IPS-18c (cell line): Measurements from ENCODE around the gene LINS1.

ENCODE experiments used
- H3K4me3 ChIP-seq: 2 replicates; pipeline ENCODE4 v1.7.0; 2013; ENCODE audit warnings: low read depth, mild to moderate bottlenecking, low read length, moderate library complexity; ENCODE audit not compliant: insufficient read depth
- H3K9me3 ChIP-seq: one replicate; pipeline ENCODE4 v1.6.1; 2013; ENCODE audit warnings: mild to moderate bottlenecking, low read length, moderate library complexity; ENCODE audit not compliant: control insufficient read depth, insufficient read depth

Gene LINS1

DNA sequence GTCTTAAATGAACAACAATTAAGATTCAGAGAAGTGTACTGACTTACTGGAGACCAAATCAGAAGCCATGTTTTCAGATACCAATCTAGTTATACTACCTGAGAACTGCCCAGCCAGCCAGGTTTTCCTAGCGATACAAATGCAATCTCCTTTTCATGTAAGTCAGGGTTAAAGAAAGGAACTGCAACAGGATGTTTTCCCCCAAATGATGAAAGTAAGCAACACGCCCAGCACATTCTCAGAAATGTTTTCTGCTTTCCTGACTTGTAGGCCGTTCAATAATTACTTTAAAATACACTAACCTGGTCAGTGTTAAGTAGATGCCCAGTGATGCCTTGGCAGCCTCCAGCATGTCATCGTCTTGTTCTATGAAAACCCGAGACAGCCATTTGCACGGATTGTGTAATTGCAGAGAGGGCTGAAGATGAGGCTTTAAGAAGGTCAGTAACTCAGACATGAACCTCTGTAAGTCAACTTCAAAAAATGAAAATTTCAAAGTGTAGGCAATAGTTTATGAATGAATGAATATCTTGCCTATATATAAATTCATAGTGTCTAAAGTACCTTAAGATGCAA, 30.3 kb downstream of the LINS1 start:
- Histone ChIP-seq H3K4me3 (no peak overlapping the region), H3K9me3 (no peaks in the 10 kb centered on the region)

DNA sequence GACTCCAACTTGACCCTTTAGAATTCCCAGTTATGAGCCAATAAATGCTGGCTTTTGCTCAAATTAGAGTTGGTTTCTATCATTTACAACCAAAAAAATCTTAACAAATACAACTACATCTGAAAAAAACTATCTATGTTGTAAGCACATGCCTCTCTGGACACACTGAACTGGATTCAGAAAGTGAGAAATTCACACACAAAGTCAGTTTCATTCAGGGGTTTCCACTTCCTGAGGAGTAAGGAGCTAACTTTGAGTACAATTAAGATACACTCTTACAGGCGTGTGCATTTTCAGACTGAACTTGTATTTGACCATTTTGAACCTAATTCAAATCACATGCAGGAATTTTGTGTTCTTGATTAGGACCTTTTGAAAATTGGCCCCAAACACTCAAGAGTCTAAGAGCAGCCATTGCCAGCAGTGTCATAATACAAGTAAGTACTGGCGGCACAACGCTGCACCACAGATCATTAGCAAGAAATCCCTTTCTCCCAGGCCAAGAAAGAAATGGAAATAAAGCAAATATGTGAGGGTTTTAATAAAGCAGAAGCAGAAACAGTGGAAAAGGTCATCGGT, 31.2 kb downstream of the LINS1 start:
- Histone ChIP-seq H3K4me3 (no peak overlapping the region), H3K9me3 (no peaks in the 10 kb centered on the region)

DNA sequence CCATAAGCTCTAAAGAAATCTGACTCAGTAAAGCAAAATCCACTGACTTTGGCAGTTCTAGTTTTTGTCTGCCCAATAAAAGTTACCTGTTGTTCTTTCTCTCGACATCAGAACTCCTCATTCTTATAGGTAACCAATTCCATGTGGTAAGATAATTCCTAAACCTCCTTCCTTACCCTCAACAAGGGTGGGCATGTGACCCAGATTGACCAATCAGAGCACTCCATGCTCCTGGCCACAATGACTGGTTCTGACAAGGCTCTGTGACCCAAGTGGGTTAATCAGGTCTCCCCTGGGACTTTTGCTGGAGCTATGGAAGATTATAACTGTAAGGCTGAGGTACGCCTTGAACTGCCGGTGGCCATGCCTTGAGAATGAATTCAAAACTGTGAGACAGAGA, 31.7 kb downstream of the LINS1 start:
- H3K4me3 ChIP-seq, result no peak overlapping the region
- no peaks in the 10 kb centered on the region for H3K9me3 ChIP-seq

DNA sequence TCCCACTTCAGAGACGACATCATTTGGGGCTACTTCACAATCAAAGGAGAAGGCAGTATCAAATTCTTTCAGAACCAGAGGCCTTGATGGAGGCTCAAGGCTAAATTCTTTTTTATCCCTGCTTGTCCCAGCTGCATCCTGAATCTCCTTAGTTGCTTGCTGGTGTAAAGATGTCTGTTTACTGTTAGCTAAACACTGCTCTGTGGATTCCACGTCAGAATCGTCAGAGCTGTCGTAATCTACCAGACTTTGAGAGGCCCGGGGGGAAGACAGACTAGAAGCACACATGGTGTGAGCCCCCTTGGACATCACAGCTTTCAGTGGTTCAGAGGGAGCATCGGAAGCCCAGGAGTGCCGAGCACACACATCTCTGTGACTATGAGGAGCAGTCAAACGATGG, 32.6 kb downstream of the LINS1 start:
- H3K9me3 ChIP-seq, result no peaks in the 10 kb centered on the region
- no peak overlapping the region for H3K4me3 ChIP-seq

DNA sequence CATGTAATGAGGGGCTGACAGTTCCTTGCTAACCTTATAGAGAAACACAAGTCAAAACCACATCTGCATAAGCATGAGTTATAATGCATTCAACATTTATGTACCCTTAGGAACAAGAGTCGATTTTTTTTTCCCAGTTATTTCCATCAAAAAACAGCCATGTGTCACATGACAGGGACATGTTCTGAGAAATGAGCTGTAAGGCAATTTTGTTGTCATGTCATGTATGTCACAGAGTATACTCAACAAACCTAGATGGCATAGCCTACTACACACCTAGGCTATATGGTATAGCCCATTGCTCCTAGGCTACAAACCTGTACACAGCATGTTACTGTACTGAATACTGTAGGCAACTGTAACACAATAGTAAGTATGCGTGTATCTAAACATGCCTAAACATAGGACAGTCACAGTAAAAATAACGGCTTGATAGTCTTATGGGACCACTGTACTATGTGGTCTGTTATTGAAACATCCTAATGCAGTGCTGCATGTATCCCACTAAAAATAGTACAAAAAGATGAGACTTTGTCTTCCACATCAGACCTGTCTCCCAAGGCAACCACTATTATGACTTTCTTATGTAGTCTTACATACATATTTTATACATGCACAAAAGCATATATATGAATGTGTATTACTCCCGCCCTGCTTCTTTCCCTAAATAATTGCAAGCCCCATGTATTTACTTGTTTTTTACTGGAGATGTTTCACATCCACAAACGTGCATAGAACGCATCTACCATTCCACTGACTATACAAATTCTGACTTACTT, 34.9 kb downstream of the LINS1 start:
- no peaks in the 10 kb centered on the region for H3K9me3 ChIP-seq
- H3K4me3 ChIP-seq, result no peak overlapping the region

DNA sequence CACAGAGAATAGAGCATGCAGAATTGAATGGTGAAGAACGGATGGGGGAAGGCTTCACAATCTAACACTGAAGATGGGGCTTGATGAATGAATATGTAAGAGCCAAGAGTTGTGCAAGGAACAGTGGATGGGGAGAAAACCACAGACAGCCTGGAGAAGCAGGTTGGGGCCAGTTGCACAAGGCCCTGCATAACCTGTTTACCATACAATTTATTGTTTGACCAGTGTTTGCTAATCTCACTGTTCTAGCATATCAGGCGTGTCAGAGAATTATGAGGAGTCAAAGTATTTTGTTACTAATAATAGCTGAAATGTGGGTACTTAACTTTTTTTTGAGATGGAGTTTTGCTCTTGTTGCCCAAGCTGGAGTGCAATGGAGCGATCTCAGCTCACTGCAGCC, 36.4 kb downstream of the LINS1 start:
- Histone ChIP-seq H3K4me3 (no peak overlapping the region), H3K9me3 (no peaks in the 10 kb centered on the region)

DNA sequence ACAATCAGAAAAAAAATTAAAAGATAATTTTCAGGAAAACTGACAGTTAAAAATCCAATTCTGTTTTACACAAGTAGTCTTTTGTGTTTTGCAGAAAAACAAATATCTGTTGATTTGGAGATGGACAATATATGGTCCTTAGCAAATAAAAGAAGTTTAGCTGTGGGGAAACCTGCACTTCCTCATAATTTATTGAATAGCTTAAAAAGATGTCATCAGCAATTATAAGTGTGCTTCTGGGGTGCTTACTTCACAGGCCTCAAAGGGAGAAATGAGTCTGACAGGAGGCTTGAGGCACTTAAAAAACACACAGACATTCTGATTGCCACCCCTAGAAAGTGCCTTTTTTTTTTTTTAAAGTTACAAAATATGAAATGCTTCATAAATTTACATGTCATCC, 41.7 kb downstream of the LINS1 start:
- H3K4me3 ChIP-seq, result no peak overlapping the region
- no peaks in the 10 kb centered on the region for H3K9me3 ChIP-seq

DNA sequence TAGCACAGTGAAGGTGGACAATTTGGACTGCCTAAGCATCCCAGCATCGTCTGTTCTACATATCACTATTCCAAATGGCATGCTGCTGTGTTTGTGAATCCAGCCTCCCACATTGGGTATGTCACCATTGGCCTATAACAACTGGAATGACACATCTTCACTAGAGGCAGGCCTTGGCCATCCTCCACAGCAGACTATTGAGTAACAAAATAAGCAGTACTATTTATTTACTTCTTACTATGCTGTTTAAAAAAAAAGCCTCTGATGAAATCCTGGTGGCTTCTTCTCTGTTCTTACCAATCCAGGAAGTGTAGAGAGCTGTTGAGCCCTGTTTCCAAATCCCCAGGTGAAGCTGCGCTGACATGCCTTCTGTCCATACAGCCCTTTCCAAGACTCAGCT, 42.7 kb downstream of the LINS1 start:
- Histone ChIP-seq H3K4me3 (no peak overlapping the region), H3K9me3 (no peaks in the 10 kb centered on the region)

DNA sequence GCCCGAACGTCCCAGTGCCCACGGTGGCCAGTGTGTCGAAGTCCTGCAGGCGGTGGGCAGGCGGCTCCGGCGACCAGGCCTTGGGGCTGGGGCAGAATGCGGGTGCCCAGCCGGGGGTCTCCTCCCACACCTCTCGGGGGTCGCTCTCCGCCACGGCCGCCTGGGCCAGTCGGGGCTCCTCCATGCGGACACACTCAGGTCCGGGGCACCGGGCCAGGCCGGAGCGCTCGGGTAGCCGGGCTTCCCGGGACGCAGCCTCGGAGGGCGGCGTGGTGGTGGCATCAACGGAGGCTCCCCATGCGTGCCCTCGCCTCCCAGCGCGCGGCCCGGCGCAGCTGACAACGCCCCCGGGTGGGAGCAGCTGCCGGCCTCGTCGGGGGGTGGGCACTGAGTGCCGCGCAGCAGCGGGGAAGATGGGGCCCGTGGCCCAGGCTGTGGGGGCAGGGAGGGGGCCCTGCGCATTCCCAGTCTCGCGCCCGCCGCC, 43.2 kb downstream of the LINS1 start:
- Histone ChIP-seq H3K4me3 (no peak overlapping the region), H3K9me3 (peaks cover 2% of the 10 kb centered on the region)

DNA sequence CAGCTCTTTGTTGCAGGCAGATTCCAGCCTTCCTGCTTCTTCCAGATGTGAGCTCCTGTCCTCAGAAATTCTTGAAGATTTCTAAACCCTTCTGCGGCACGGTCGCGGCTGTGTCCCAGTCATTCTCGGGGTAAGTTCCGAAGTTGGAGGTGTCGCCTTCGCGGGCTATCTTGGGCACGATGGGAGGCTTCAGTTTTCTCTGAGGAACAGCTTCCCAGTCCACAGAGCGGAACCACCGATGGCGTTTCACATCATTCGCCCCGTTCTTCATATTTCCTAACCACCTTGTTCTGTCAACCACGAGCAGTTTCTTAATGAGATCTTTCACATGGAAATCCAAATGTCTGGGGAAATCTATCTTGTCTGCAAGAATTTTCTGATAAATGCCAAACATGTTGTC, 48.5 kb downstream of the LINS1 start:
- H3K9me3 ChIP-seq, result peaks cover 7% of the 10 kb centered on the region
- H3K4me3 ChIP-seq, result no peak overlapping the region

DNA sequence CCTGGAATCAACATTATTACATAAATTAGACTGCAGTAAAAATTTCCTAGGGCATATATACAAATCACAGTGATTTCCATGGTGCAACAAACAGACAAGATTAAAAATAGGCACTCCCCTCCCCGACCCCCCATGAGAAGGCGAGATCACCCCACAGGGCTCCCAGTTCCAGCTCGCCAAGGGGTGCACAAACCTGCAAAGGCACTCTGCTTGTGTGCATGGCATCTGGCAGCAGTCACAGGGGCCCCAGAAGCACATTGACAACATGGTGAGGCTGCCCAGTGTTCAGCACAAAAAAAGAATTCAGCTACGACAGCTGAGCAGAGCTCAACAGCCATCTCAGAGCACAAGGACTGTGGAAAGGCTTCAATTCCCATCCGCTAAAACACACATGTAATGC, 54.0 kb downstream of the LINS1 start:
- Histone ChIP-seq H3K4me3 (no peak overlapping the region), H3K9me3 (peaks cover 10% of the 10 kb centered on the region)

DNA sequence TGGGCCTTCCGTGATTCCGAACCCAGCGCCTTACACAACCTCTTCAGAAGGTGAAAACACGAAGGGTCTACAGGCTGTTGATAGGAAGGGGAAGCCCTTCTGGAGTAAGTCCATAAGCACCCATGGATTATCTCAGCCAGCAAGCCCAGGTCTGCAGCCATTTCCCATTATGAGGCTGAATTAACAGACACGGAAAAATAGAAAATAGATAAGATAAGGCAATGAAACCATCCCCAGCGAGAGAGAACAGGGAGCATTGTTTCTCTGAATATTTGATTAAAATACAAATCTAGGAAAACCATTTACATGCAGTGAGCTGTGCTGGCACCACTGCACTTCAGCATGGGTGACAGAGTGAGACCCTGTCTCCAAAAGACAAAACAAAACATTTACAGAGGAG, 57.0 kb downstream of the LINS1 start:
- Histone ChIP-seq H3K4me3 (no peak overlapping the region), H3K9me3 (peaks cover 8% of the 10 kb centered on the region)

DNA sequence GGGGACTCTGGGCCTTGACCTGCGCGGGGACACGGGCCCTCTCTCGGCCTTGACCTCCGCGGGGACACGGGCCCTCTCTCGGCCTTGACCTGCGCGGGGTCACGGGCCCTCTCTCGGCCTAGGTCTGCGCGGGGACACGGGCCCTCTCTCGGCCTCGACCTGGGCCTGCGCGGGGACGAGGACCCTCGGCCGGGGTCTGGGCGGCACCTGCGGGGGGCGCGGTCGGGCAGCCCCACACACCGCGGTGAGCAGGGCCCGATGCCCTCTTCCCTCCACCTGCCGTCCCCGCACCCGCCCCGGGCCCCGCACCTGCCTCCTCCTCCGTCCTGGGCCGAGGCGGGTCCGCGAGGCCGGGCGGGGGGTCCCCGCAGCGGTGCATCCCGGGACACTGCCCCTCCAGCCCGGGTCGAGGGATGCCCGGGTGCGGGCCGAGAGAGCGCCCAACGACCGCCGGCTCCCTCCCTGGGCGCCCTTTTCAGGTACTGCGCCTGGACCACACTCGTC, 57.6 kb downstream of the LINS1 start:
- H3K4me3 ChIP-seq, result no peak overlapping the region
- peaks cover 10% of the 10 kb centered on the region for H3K9me3 ChIP-seq

DNA sequence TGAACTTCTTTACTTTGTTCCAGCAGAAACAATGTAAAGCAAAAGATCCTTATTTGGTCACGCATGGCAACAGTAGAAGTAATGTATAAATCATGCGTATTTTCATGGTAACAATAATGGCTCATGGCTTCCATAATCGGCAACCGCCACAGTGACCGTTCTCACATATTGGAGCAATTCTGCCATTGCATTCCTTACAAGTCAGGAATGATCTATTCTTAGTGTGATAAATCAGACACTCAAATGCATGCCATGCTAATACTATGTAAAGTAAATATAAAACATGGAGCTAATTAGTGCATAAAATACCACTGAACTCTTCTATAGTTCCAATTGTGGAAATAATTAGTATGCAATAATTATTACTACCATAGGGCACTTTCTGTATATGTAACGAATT, 59.7 kb downstream of the LINS1 start:
- peaks cover 13% of the 10 kb centered on the region for H3K9me3 ChIP-seq
- H3K4me3 ChIP-seq, result no peak overlapping the region

DNA sequence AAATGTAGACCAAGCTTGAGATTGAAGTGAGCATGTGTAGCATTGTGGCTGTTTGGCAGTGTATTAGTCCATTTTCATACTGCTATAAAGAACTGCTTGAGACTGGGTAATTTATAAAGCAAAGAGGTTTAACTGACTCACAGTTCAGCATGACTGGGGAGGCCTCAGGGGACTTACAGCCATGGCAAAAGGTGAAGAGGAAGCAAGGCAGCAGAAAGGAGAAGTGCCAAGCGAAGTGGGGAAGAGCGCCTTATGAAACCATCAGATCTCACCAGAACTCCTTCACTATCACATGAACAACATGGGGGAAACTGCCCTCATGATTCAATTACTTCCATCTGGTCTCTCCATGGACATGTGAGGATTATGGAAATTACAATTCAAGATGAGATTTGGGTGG, 64.7 kb downstream of the LINS1 start:
- H3K9me3 ChIP-seq, result peaks cover 5% of the 10 kb centered on the region

DNA sequence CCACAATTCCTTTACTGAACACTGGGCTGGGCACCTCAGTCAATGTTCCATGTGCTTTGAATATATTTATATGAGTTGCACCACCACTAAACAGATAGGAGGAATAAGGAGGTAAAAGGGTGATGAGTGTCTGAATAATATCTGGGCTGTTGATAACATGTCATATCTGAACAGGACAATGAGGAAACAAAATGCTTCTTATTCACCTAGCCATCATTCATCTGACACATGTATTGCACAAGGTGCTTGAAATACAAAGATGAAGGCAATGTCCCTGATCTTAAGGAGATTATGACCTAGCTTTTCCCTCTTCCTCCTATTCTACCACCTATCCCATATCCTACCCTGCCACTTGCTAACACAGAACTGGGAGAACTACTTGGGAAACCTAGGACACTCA, 65.3 kb downstream of the LINS1 start:
- no peak overlapping the region for H3K4me3 ChIP-seq
- peaks cover 5% of the 10 kb centered on the region for H3K9me3 ChIP-seq

More for the DNA sequence above, 64.7 kb downstream of the LINS1 start:
- H3K4me3 ChIP-seq, result no peak overlapping the region

DNA sequence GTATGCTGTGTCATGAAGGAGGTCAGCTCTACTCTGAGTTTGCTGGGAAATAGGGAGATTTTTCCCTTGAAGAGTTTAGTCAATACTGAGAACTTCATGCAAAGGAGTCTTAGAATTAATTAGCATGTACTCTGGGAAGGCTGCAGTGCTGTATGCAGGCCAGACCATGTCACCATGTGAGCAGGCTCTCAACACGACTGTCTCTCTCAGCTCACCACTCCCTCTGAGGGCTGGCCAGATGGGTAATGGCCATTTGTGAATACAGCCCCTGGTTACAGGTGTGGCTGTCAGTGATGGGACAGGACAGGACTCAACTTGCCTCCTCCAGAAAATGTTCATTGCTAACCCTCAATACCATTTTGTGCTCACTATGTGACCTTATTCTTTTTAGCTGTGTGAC, 68.1 kb downstream of the LINS1 start:
- Histone ChIP-seq H3K4me3 (no peak overlapping the region), H3K9me3 (peaks cover 3% of the 10 kb centered on the region)

DNA sequence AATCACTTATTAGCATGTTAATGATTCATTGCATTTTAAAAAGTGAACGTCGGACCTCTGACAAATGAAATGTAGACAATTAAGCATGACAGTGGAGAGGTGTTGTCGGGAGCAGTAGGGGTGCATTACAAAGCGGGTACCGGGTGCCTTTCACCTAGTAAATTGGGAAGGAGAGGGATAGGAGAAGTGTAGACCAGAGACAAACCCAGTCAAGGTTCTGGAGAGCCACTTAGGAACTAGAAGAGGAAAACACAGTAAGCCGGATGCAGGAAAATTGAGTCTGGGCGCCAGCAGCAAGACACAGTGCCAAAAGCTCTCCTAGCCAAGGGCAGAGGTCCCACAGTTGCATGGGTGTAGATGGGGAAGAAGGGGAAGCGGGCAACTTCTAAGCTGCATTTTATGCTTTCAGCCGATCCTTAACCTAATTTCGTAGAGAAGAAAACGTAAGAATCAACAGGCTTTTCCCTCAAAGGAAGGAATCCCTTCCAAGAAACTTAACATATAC, 70.1 kb downstream of the LINS1 start:
- Histone ChIP-seq H3K4me3 (no peak overlapping the region), H3K9me3 (no peaks in the 10 kb centered on the region)
